Heart right ventricle (tissue), 16 donors: ENCODE measurements around the gene NDP. TPM values are rescaled to one million over a fixed set of nuclear protein-coding genes. Genes with fewer than 3 reads are reported as not detected.
"Not testable (repeated sequence)": the region's sequence is repeated elsewhere in the genome, so short reads cannot be mapped to it uniquely, and the experiment has no call there.

ENCODE experiments used
- ATAC-seq, 8 donors: fragments of 200-7000 bp; cut with Tn5 transposase; one replicate each; pipeline ENCODE4 v1.9.1; 2020; ENCODE audit warnings: mild to moderate bottlenecking in 8 of 8, moderate library complexity in 8 of 8, moderate number of reproducible peaks in 1 of 8
- DNase-seq, 2 donors: peaks; one replicate each; pipeline ENCODE4 v3.0.0-alpha.2; 2020
- H3K27ac ChIP-seq, 10 donors: fragments of 200-600 bp; sonication (generic) in 2 of 10; one replicate each; pipeline versions ENCODE4 v1.5.0 to v1.8.0; 2020 to 2022; ENCODE audit warnings: mild to moderate bottlenecking in 3 of 10
- H3K27me3 ChIP-seq, 7 donors: fragments of 200-600 bp; one replicate each; pipeline ENCODE4 v1.8.0; 2021 to 2022; ENCODE audit warnings: mild to moderate bottlenecking in 2 of 7
- H3K36me3 ChIP-seq, 9 donors: fragments of 200-600 bp; sonication (generic) in 1 of 9; one replicate each; pipeline versions ENCODE4 v1.5.0 to v1.8.0; 2020 to 2022; ENCODE audit warnings: mild to moderate bottlenecking in 2 of 9
- H3K4me1 ChIP-seq, 9 donors: fragments of 200-600 bp; sonication (generic) in 1 of 9; one replicate each; pipeline versions ENCODE4 v1.5.0 to v1.8.0; 2020 to 2022; ENCODE audit warnings: mild to moderate bottlenecking in 4 of 9
- H3K4me3 ChIP-seq, 10 donors: fragments of 200-600 bp; sonication (generic) in 2 of 10; one replicate each; pipeline versions ENCODE4 v1.5.0 to v1.8.0; 2020 to 2022; ENCODE audit warnings: mild to moderate bottlenecking in 7 of 10, moderate library complexity in 2 of 10
- H3K9me3 ChIP-seq, 11 donors: fragments of 200-600 bp in 10 of 11; sonication (generic) in 2 of 11; one replicate each; pipeline versions ENCODE4 v1.5.0 to v1.8.0; 2013 to 2022; ENCODE audit warnings: mild to moderate bottlenecking in 2 of 11, control low read depth in 1 of 11, moderate library complexity in 1 of 11
- WGBS, 2 donors: extraction: QIAGEN DNeasy Blood & Tissue Kit; methylation state at CpG; one replicate each; pipeline ENCODE4 v1.1.7; 2013; ENCODE audit warnings: inconsistent platforms in 1 of 2; 5-methylcytosine and 5-hydroxymethylcytosine counted together
- intact Hi-C, 10 donors: fragments of 100-400 bp; cut with DNase I; formaldehyde crosslinking; loops; one replicate each; pipeline versions ENCODE4 v1.11.1 to v1.14.2; 2022
- polyA plus RNA-seq, 2 donors: library from polyadenylated mRNA; stranded (reverse); fragments of 200-250 nt; gene quantifications; one replicate each; pipeline ENCODE4 v1.2.3, GENCODE V29; 2013
- total RNA-seq, 10 donors: library from RNA; stranded (reverse); fragmentation: NEBNext Ultra II Directional in 3 of 10; extraction: Animal tissue kit (Norgen Biotek cat#: 25700) in 3 of 10; gene quantifications; one replicate each; pipeline versions ENCODE4 v1.2.1 to v1.2.4, GENCODE V29; 2021 to 2023
- TF ChIP-seq, protein P1 (sequence below), 9 donors: fragments of 200-600 bp; sonication (generic) in 2 of 9; IDR thresholded peaks; one replicate each; pipeline versions ENCODE4 v1.5.0 to v1.8.0; 2021 to 2022; ENCODE audit warnings: antibody characterized with exemption in 9 of 9, mild to moderate bottlenecking in 5 of 9, moderate library complexity in 1 of 9
- donor health status: Arrhythmogenic right ventricular cardiomyopathy.
- donor health status: ischemic (EF 13 %, LVEDD 7.1; RV severe dilation, severe dysfunction).
- donor health status: healthy with polysubstance abuse.
- donor health status: DM: no; HTN: yes; CAD: no.
- donor health status: DM: no; HTN: no; CAD: no.
- donor health status: ischemic (EF 25% LVEDD 6.9; RV normal size, moderate dysfunction).
- donor health status: ischemic (EF 25% LVEDD 5.7; RV mildly dilated, moderate dysfunction).
- donor health status: healthy.
- donor health status: DM: yes; HTN: yes; CAD: no.
- donor health status: Ischemic cardiomyopathy.
- donor health status: ischemic (EF 35%, LVEDD 5.7; RV mildly dilated, moderate dysfunction).
- donor health status: nonischemic (EF 11% LVEDD 7.7; RV severe dilation, severe dysfunction).
- donor health status: DM: yes; HTN: yes; CAD: no.
- donor health status: PGD.
- donor health status: ischemic (EF 29% LVEDD 5.4; RV normal size, mild dysfunction).
- donor health status: nonischemic (EF 23%, LVEDD 6.1; RV moderate dilation, normal function).

Gene NDP
- total and polyA plus RNA-seq, 12 donors: 0.03 to 0.83 (median 0.19) TPM; not detected in 5

DNA sequence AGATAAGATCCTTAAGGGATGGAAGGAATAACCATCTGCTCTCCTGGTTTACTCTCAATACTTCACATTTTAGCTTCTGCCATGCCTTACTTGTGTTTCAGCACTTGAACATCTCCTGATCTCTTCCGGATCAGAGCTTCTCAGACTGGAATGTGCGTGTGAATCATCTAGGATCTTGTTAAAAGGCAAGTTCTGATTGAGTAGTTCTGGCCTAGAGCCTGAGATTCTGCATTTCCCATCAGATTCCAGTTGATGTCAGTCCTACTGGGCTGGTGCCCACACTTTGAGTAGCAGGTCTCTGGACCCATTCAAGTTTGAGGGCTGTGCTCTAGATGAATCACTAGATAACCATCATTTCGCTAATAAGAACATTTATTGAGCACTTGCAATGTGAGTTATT lies 20.0 kb downstream of the NDP start:
- ATAC-seq (no peak), DNase-seq (no peak)
- H3K27me3 ChIP-seq: peaks cover 0 to 88% (median 0%) of the 10 kb centered on the region in 7 donors
- no peak overlapping the region for H3K4me3 ChIP-seq
- no peaks in the 10 kb centered on the region for H3K36me3 ChIP-seq
- H3K4me1 ChIP-seq: peaks cover 0 to 3% (median 0%) of the 10 kb centered on the region in 9 donors
- H3K27ac ChIP-seq: no peak overlapping the region
- no peaks in the 10 kb centered on the region for H3K9me3 ChIP-seq
- TF ChIP-seq, protein P1, sequence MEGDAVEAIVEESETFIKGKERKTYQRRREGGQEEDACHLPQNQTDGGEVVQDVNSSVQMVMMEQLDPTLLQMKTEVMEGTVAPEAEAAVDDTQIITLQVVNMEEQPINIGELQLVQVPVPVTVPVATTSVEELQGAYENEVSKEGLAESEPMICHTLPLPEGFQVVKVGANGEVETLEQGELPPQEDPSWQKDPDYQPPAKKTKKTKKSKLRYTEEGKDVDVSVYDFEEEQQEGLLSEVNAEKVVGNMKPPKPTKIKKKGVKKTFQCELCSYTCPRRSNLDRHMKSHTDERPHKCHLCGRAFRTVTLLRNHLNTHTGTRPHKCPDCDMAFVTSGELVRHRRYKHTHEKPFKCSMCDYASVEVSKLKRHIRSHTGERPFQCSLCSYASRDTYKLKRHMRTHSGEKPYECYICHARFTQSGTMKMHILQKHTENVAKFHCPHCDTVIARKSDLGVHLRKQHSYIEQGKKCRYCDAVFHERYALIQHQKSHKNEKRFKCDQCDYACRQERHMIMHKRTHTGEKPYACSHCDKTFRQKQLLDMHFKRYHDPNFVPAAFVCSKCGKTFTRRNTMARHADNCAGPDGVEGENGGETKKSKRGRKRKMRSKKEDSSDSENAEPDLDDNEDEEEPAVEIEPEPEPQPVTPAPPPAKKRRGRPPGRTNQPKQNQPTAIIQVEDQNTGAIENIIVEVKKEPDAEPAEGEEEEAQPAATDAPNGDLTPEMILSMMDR (IDR thresholded peaks at IDR 0.05): no peak
- 89 to 98% methylated on average over 3 of the region's 3 CpGs for WGBS, 2 donors
- intact Hi-C loops: loop anchor here in 5 of 10 donors (10.0 kb wide), 3 partner anchors 292 to 1232 kb away; no protein-coding TSS in a partner anchor

DNA sequence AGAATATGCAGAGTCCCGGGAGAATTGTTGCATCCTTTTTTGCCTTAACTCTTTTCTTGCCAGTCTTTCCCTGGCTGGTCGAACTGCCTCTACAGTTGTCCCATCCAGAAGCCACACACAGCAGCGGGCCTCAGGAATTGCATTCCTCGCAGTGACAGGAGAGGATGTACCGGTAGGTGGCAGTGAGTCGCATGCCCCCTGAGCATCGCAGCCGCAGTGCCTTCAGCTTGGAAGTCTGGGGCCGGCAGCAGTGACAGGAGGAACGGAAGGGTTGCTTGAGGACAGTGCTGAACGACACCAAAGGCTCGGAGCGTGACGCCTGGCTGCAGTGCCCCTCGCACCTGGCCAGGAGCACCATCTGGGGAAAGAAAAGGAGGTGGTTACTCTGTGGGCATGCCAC lies 23.5 kb downstream of the NDP start:
- DNase-seq (peak in 1 of 2 donors; percentile 32), ATAC-seq (peak in 4 of 8 donors; percentile 39 to 70 (median 51))
- Histone ChIP-seq H3K4me1 (peaks cover 0 to 3% (median 0%) of the 10 kb centered on the region in 9 donors), H3K9me3 (no peaks in the 10 kb centered on the region), H3K36me3 (no peaks in the 10 kb centered on the region), H3K4me3 (no peak overlapping the region), H3K27me3 (peaks cover 0 to 90% (median 0%) of the 10 kb centered on the region in 7 donors), H3K27ac (no peak overlapping the region)
- intact Hi-C loops: loop anchor here in 5 of 10 donors (10.0 kb wide), 3 partner anchors 295 to 1235 kb away; no protein-coding TSS in a partner anchor
- WGBS, 2 donors: 2 to 9% methylated on average over 10 to 15 of the region's 15 CpGs
- TF ChIP-seq, protein P1 (IDR thresholded peaks at IDR 0.05): peak in 7 of 9 donors; percentile 15 to 57 (median 46)

DNA sequence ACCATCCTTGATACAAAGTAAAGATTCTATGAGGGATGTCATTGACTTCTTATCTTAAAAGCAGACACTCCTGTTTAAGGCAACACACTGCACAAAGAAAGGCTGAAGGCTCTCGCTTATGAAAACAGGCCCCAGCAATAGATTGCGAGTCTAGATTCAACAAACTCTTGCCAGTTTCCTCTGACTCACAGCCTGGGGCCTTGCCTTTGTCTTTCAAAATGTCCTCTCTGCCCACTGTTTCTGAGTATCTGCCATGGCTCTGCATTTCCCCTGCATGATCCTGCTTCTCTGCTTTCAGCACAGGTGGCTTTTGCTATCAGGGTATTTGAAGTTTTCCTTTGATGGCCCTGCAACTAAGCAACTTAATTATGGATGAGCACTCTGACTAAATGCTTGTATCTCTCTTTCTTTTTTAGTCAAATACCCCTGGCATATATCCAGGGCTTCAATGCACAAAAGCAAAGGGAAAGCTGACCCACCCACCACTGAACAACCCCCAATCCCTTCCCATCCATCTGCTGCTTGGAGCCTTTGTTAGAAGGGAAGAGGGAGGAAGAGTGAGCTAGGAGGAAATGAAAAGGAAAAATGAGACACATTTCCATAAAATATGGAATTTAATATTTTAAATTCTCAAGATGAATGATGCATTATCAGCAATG lies 32.2 kb downstream of the NDP start:
- TF ChIP-seq, protein P1 (IDR thresholded peaks at IDR 0.05): no peak
- Histone ChIP-seq H3K4me1 (no peaks in the 10 kb centered on the region), H3K27me3 (peaks cover 0 to 80% (median 0%) of the 10 kb centered on the region in 7 donors), H3K9me3 (no peaks in the 10 kb centered on the region), H3K36me3 (no peaks in the 10 kb centered on the region), H3K4me3 (no peak overlapping the region), H3K27ac (no peak overlapping the region)
- ATAC-seq (peak in 1 of 8 donors; percentile 35), DNase-seq (no peak)
- intact Hi-C loops: no loop called here
- 44 to 78% methylated on average over 2 of the region's 2 CpGs for WGBS, 2 donors

DNA sequence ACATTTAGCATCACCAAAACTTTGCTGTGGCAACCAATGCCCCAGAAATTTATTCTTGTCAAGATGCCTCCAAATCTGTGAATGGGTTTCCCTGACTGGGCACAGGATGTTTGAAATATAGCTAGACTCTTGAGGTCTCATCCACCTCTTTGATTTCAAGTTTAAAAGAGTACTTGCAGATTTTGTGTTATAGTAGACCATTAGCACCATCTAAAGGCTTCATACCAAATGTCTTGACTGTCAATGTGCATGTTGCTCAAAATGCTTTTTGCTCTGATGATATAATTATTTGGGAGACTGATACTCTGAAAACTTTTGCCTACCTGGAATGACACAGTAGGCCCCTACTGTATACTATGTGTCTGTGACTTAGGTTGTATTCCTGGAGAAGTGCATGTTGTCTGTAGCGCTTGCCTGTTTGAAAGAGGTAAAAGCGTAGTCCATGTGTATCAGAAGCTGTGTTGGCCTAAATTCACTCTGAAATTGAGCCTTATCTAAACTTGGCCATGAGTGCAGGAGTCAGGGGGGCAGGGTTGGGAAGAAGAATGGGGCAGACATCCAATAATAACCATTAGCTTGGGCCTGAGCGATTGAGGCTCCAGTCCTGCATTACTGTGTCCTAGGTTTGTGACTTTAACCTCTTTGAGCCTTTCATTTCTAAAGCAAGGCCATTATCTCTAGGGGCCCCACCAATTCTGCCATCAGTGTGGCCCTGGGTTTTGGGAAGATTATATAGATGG lies 33.8 kb downstream of the NDP start:
- peaks cover 0 to 73% (median 0%) of the 10 kb centered on the region in 7 donors for H3K27me3 ChIP-seq
- H3K27ac ChIP-seq: no peak overlapping the region
- peak in 2 of 8 donors; percentile 44 to 48 for ATAC-seq
- TF ChIP-seq, protein P1 (IDR thresholded peaks at IDR 0.05): peak in 6 of 9 donors; percentile 18 to 54 (median 48)
- H3K4me3 ChIP-seq: no peak overlapping the region
- 68 to 84% methylated on average over 3 of the region's 3 CpGs for WGBS, 2 donors
- H3K4me1 ChIP-seq: no peaks in the 10 kb centered on the region
- H3K9me3 ChIP-seq: no peaks in the 10 kb centered on the region
- intact Hi-C loops: loop anchor here in 8 of 10 donors (1.0 to 10.0 kb wide), 7 partner anchors 95 to 375 kb away; no protein-coding TSS in a partner anchor
- no peak for DNase-seq
- no peaks in the 10 kb centered on the region for H3K36me3 ChIP-seq

DNA sequence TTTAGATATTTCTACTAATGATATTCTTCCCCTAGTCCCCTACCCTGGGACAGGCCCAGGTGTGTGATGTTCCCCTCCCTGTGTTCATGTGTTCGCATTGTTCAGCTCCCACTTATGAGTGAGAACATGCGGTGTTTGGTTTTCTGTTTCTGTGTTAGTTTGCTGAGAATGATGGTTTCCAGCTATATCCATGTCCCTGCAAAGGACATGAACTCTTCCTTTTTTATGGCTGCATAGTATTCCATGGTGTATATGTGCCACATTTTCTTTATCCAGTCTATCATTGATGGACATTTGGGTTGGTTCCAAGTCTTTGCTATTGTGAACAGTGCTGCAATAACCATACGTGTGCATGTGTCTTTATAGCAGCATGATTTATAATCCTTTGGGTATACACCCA lies 51.2 kb downstream of the NDP start:
- DNase-seq, H3K4me1 ChIP-seq, H3K36me3 ChIP-seq, ATAC-seq, H3K27ac ChIP-seq, H3K9me3 ChIP-seq, H3K4me3 ChIP-seq, intact Hi-C loops: not testable (repeated sequence)
- WGBS, 2 donors: 92 to 96% methylated on average over 3 of the region's 3 CpGs
- H3K27me3 ChIP-seq: peaks cover 0 to 12% (median 0%) of the 10 kb centered on the region in 7 donors

DNA sequence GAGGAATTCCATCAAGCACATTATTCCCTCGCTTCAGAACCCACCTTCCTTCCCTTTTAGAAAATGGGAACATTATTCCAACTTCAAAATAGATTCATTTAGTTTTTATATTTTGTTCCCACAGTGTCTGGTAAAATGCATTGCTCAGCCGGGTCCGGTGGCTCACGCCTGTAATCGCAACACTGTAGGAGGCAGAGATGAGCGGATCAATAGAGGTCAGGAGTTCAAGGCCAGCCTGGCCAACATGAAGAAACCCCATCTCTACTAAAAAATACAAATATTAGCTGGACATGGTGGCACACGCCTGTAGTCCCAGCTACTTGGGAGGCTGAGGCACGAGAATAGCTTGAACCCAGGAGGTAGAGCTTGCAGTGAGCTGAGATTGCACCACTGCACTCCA lies 62.4 kb downstream of the NDP start:
- ATAC-seq, H3K36me3 ChIP-seq, intact Hi-C loops, H3K9me3 ChIP-seq, H3K4me1 ChIP-seq, H3K4me3 ChIP-seq, DNase-seq, H3K27ac ChIP-seq: not testable (repeated sequence)
- peaks cover 0 to 27% (median 0%) of the 10 kb centered on the region in 7 donors for H3K27me3 ChIP-seq
- WGBS, 2 donors: 93 to 98% methylated on average over 8 of the region's 8 CpGs
